Dendritic cell treated with granulocyte-macrophage colony-stimulating factor and Interleukin-4, amounts not matched to agents 40 ng/mL and 50 ng/mL, for 4 days (primary cell): ENCODE results near the gene DPYD.

ENCODE experiments used
- H3K27ac Mint-ChIP-seq: one replicate; pipeline ENCODE4 v1.8.0; 2022; ENCODE audit warnings: mild to moderate bottlenecking, mixed read lengths
- H3K27me3 Mint-ChIP-seq: one replicate; pipeline ENCODE4 v1.8.0; 2022; ENCODE audit warnings: mild to moderate bottlenecking, mixed read lengths
- H3K36me3 Mint-ChIP-seq: one replicate; pipeline ENCODE4 v1.8.0; 2022; ENCODE audit warnings: low read depth, mixed read lengths
- H3K4me1 Mint-ChIP-seq: one replicate; pipeline ENCODE4 v1.8.0; 2022; ENCODE audit warnings: low read depth, mixed read lengths
- H3K4me3 Mint-ChIP-seq: one replicate; pipeline ENCODE4 v1.8.0; 2022; ENCODE audit warnings: mild to moderate bottlenecking, moderate library complexity, mixed read lengths
- H3K9me3 Mint-ChIP-seq: one replicate; pipeline ENCODE4 v1.8.0; 2022; ENCODE audit warnings: mixed read lengths
- intact Hi-C: fragments of 100-400 bp; cut with micrococcal nuclease; formaldehyde crosslinking; loops from one replicate; pipeline ENCODE4 v1.15.0; 2022

Gene DPYD

DNA sequence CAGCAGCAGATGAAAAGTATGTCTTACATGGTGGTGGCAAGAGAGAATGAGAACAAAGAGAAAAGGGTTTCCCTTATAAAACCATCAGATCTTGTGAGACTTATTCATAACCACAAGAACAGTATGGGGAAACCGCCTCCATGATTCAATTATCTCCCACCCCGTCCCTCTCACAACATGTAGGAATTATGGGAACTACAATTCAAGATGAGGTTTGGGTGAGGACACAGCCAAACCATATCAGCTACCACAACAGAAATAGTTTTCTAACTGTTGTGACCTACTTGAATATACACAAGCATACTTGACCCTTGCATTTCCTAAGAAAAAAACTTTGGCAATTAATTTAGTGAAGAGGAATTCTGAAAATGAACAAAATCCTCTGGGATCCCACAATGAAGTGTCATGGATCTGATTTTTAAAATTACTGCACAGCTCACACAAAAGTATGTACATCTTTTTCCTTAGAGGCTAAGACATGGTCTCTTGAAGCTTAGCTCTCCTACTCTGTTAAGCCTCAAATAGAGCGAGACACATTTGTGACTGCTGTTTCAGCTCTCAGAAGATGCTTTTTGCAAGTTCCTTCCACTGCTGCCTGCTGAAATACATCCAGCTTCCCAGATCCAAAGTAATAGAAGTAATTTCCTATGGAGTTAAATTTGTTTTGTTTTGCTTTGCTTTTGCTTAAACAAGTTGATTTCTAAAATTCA lies 265.8 kb downstream of the DPYD start:
- no peak overlapping the region for H3K27ac Mint-ChIP-seq
- H3K36me3 Mint-ChIP-seq, result peaks cover 33% of the 10 kb centered on the region
- H3K9me3 Mint-ChIP-seq, result no peaks in the 10 kb centered on the region
- H3K4me1 Mint-ChIP-seq, result peaks cover 3% of the 10 kb centered on the region
- no peak overlapping the region for H3K4me3 Mint-ChIP-seq
- no peaks in the 10 kb centered on the region for H3K27me3 Mint-ChIP-seq
- intact Hi-C loops, result no loop called here

DNA sequence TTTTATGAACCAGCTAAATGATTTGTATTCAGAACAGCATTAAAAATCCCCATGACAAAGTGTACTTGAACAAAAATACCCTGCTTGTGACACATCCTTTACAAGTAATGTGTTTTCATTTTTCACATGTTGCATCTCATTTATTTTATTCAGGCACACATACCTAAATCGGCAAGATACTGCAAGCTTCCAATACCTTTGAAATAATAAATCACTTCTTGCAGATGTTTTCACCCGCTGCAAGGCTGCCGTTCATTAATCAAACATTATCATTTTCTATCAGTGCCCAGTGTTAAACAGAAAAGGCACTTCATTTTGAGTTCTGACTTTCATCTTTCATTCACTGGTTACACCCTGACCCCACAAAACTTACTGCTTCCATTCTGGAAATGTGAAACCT lies 269.6 kb downstream of the DPYD start:
- Mint-ChIP-seq H3K27me3 (no peaks in the 10 kb centered on the region), H3K4me1 (peaks cover 8% of the 10 kb centered on the region), H3K4me3 (no peak overlapping the region), H3K36me3 (peaks cover 41% of the 10 kb centered on the region), H3K27ac (no peak overlapping the region), H3K9me3 (peaks cover 10% of the 10 kb centered on the region)
- intact Hi-C loops, result no loop called here

- Mint-ChIP-seq H3K9me3 (peaks cover 15% of the 10 kb centered on the region), H3K27ac (peak overlapping the region; percentile 55), H3K36me3 (peaks cover 34% of the 10 kb centered on the region), H3K27me3 (no peaks in the 10 kb centered on the region), H3K4me1 (peaks cover 8% of the 10 kb centered on the region), H3K4me3 (no peak overlapping the region)
- intact Hi-C loops, result no loop called here
These were observed 271.2 kb downstream of the DPYD start for GRCh38 chr1:97649591-97649990.

DNA sequence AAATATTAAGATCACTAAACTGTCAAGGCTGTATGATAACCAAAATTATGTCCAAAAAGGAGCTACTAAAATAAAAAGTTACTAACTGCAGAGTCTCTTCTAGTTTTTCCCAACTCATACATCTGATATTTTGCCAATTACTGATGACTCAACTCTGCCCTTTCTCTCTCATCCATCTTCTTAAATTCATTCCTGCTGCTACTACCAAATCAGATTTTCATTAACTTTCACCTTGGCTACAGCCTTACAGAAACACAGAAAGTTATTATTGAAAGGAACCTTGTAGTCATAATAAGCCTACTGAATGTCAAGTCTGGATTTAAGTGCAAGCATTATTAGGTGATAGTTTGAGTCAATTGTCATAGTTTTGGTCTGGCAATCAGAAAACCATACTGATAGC lies 273.1 kb downstream of the DPYD start:
- Mint-ChIP-seq H3K27me3 (no peaks in the 10 kb centered on the region), H3K9me3 (peaks cover 15% of the 10 kb centered on the region), H3K27ac (no peak overlapping the region), H3K4me1 (peaks cover 8% of the 10 kb centered on the region), H3K4me3 (no peak overlapping the region), H3K36me3 (peaks cover 34% of the 10 kb centered on the region)
- intact Hi-C loops, result no loop called here

- peaks cover 17% of the 10 kb centered on the region for H3K4me1 Mint-ChIP-seq
- H3K4me3 Mint-ChIP-seq, result no peak overlapping the region
- peaks cover 44% of the 10 kb centered on the region for H3K36me3 Mint-ChIP-seq
- intact Hi-C loops, result no loop called here
- peaks cover 15% of the 10 kb centered on the region for H3K9me3 Mint-ChIP-seq
- no peak overlapping the region for H3K27ac Mint-ChIP-seq
- H3K27me3 Mint-ChIP-seq, result no peaks in the 10 kb centered on the region
These were observed 274.8 kb downstream of the DPYD start for GRCh38 chr1:97646071-97646470.

DNA sequence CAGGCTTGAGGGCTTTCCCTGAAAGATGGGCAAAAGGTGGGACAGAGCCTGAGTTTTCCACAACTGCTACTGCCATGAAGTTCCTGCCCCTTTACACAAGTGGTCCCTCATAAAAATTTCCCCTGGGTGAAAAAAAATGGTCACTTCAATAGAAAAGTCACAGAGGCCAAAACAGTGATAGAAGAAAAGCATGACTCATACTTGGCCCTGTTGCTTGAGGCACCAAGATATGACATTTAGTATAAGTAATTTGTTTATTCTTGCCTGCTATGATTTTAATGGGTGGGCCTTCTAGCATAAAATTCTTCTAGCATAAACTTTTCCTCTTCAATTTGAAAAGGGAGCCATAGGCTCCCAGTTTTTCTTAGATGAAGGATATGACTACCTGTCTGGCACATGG lies 280.2 kb downstream of the DPYD start:
- peaks cover 12% of the 10 kb centered on the region for H3K4me1 Mint-ChIP-seq
- H3K27ac Mint-ChIP-seq, result no peak overlapping the region
- H3K27me3 Mint-ChIP-seq, result no peaks in the 10 kb centered on the region
- intact Hi-C loops, result no loop called here
- H3K9me3 Mint-ChIP-seq, result no peaks in the 10 kb centered on the region
- H3K36me3 Mint-ChIP-seq, result peaks cover 42% of the 10 kb centered on the region
- H3K4me3 Mint-ChIP-seq, result no peak overlapping the region

DNA sequence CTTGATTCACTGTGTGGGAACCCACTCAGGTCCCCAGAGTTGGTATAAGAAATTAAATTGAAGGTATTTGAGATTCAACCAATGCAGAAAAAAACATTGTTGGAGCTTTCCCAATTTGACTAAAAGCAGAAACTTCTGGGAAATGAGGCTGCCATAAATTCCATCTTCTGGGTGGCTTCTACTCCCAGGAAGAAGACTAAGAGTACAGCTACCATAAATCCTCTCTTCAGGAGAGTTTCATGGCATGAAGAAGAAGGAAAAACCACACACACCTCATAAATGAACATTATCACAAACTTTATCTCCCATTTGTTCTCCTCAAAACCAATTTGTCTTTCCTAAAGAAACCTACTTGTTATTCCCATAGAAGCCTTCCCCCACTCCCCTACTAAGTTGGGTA lies 283.9 kb downstream of the DPYD start:
- no peaks in the 10 kb centered on the region for H3K27me3 Mint-ChIP-seq
- intact Hi-C loops, result no loop called here
- H3K4me3 Mint-ChIP-seq, result no peak overlapping the region
- peaks cover 11% of the 10 kb centered on the region for H3K4me1 Mint-ChIP-seq
- peaks cover 54% of the 10 kb centered on the region for H3K36me3 Mint-ChIP-seq
- no peaks in the 10 kb centered on the region for H3K9me3 Mint-ChIP-seq
- no peak overlapping the region for H3K27ac Mint-ChIP-seq

GRCh38 chr1:97634758-97635157 lies 286.1 kb downstream of the DPYD start:
- H3K4me1 Mint-ChIP-seq, result no peaks in the 10 kb centered on the region
- no peaks in the 10 kb centered on the region for H3K9me3 Mint-ChIP-seq
- intact Hi-C loops, result no loop called here
- peaks cover 57% of the 10 kb centered on the region for H3K36me3 Mint-ChIP-seq
- H3K27ac Mint-ChIP-seq, result no peak overlapping the region
- H3K4me3 Mint-ChIP-seq, result no peak overlapping the region
- no peaks in the 10 kb centered on the region for H3K27me3 Mint-ChIP-seq

DNA sequence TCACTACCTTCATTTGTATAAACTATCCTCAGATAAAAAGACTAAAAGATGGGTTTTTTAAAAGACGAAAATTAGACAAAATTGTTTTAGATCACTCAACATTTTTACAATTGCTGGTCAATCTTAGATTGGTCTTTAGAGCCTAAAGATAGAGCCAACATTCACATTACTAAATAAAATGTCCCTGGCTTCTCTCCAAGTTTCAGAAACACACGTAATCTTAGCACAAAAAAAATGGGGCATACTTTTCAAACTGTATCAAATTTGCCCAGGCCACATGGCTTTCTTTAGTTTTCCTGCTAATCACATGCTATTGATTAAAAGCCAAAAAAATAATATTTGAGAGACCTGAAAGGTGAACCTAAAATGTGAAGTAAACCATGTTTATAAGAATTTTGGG lies 288.1 kb downstream of the DPYD start:
- H3K27me3 Mint-ChIP-seq, result no peaks in the 10 kb centered on the region
- H3K36me3 Mint-ChIP-seq, result peaks cover 56% of the 10 kb centered on the region
- no peak overlapping the region for H3K4me3 Mint-ChIP-seq
- H3K9me3 Mint-ChIP-seq, result no peaks in the 10 kb centered on the region
- intact Hi-C loops, result no loop called here
- H3K4me1 Mint-ChIP-seq, result no peaks in the 10 kb centered on the region
- no peak overlapping the region for H3K27ac Mint-ChIP-seq

DNA sequence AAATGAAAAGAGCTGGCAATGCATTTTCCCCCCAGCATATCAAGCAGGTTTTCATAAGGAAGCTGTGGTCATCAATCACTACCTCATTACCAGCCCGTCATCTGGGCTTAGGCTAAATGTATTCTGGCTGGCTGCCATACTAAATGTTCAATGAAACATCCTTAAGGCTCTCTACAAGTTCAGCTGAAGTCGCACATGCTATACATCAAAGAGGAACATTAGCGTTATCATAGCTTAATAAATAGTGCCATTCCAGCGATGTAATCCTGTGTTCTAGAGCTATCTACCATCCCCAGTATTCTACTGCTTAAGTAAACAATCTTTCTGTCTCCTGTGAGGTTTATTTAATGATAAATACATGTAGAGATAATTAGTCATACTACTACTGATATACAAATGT lies 288.8 kb downstream of the DPYD start:
- H3K9me3 Mint-ChIP-seq, result no peaks in the 10 kb centered on the region
- H3K27me3 Mint-ChIP-seq, result no peaks in the 10 kb centered on the region
- H3K27ac Mint-ChIP-seq, result no peak overlapping the region
- intact Hi-C loops, result no loop called here
- H3K4me3 Mint-ChIP-seq, result no peak overlapping the region
- H3K36me3 Mint-ChIP-seq, result peaks cover 56% of the 10 kb centered on the region
- no peaks in the 10 kb centered on the region for H3K4me1 Mint-ChIP-seq

GRCh38 chr1:97630948-97631347 lies 289.9 kb downstream of the DPYD start:
- H3K9me3 Mint-ChIP-seq, result no peaks in the 10 kb centered on the region
- H3K36me3 Mint-ChIP-seq, result peaks cover 55% of the 10 kb centered on the region
- H3K4me3 Mint-ChIP-seq, result no peak overlapping the region
- intact Hi-C loops, result no loop called here
- no peaks in the 10 kb centered on the region for H3K27me3 Mint-ChIP-seq
- no peak overlapping the region for H3K27ac Mint-ChIP-seq
- no peaks in the 10 kb centered on the region for H3K4me1 Mint-ChIP-seq

GRCh38 chr1:97630281-97630680 lies 290.6 kb downstream of the DPYD start:
- Mint-ChIP-seq H3K4me3 (no peak overlapping the region), H3K9me3 (no peaks in the 10 kb centered on the region), H3K27ac (peak overlapping the region; percentile 43), H3K27me3 (no peaks in the 10 kb centered on the region), H3K4me1 (no peaks in the 10 kb centered on the region), H3K36me3 (peaks cover 51% of the 10 kb centered on the region)
- intact Hi-C loops, result no loop called here

DNA sequence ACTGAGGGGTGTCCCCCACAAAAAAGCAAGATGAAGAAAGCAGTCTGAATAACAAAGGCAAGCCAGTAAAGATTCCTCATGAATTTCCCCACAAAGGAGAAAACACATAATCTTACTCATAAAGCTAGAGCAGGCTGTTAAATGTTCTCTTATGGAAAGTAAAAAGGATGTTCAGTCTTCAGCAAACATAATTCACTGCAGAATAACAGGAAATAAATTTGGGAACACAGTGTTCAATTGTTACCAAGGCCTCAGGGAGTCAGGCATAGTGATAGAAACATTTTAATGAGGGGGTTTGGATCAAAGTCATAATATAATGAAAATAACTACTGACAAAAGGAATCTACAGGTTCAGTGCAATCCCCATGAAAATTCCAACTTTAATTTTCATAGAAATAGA lies 297.6 kb downstream of the DPYD start:
- H3K27ac Mint-ChIP-seq, result no peak overlapping the region
- H3K4me3 Mint-ChIP-seq, result no peak overlapping the region
- no peaks in the 10 kb centered on the region for H3K27me3 Mint-ChIP-seq
- H3K4me1 Mint-ChIP-seq, result peaks cover 6% of the 10 kb centered on the region
- H3K36me3 Mint-ChIP-seq, result peaks cover 26% of the 10 kb centered on the region
- H3K9me3 Mint-ChIP-seq, result no peaks in the 10 kb centered on the region
- intact Hi-C loops, result no loop called here

DNA sequence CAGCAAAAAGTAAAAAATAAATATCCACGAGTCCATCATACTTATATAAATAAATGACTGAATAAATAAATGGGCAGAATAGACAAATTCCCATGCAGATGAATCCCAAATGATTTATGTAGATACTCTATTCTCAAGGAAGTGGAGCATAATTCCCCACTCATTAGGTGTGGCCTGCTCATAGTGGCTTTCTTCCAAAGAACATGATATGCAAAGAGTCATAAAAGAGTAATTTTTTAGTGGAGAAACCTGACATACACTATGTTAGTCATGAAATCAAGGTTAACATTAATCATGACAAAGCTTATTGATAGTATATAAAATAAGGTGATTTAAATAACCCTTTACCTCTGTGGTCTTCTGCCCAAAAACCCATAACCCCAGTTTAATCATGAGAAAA lies 298.9 kb downstream of the DPYD start:
- H3K36me3 Mint-ChIP-seq, result peaks cover 19% of the 10 kb centered on the region
- no peaks in the 10 kb centered on the region for H3K27me3 Mint-ChIP-seq
- H3K27ac Mint-ChIP-seq, result no peak overlapping the region
- H3K4me1 Mint-ChIP-seq, result peaks cover 6% of the 10 kb centered on the region
- H3K9me3 Mint-ChIP-seq, result no peaks in the 10 kb centered on the region
- intact Hi-C loops, result no loop called here
- no peak overlapping the region for H3K4me3 Mint-ChIP-seq

- intact Hi-C loops, result no loop called here
- peaks cover 6% of the 10 kb centered on the region for H3K4me1 Mint-ChIP-seq
- H3K27me3 Mint-ChIP-seq, result no peaks in the 10 kb centered on the region
- no peak overlapping the region for H3K27ac Mint-ChIP-seq
- H3K4me3 Mint-ChIP-seq, result no peak overlapping the region
- H3K9me3 Mint-ChIP-seq, result no peaks in the 10 kb centered on the region
- H3K36me3 Mint-ChIP-seq, result peaks cover 22% of the 10 kb centered on the region
These were observed 301.1 kb downstream of the DPYD start for GRCh38 chr1:97619706-97620105.
